Esophagus muscularis mucosa (tissue), 4 donors: Measurements from ENCODE around the gene PTPN14. TPM values are rescaled to one million over a fixed set of nuclear protein-coding genes. Genes with fewer than 3 reads are reported as not detected.

Experiments used
- DNase-seq: peaks from one replicate; pipeline ENCODE4 v3.0.0-alpha.2; 2017; ENCODE audit errors: extremely low spot score
- H3K27ac ChIP-seq, 4 donors: fragments of 200-600 bp; sonication (generic); replicated peaks in 1 of 4; 1 replicate in 3 of 4; 2 replicates in 1 of 4; pipeline ENCODE4 v1.5.1; 2016 to 2019; ENCODE audit warnings: mild to moderate bottlenecking in 1 of 4
- H3K27me3 ChIP-seq, 4 donors: fragments of 200-600 bp; sonication (generic); one replicate each; pipeline versions ENCODE4 v1.5.1 to v1.6.0; 2016 to 2019
- H3K36me3 ChIP-seq, 4 donors: fragments of 200-600 bp; sonication (generic); one replicate each; pipeline ENCODE4 v1.5.1; 2016 to 2019
- H3K4me1 ChIP-seq, 4 donors: fragments of 200-600 bp; sonication (generic); one replicate each; pipeline ENCODE4 v1.5.1; 2016 to 2019
- H3K4me3 ChIP-seq, 4 donors: fragments of 200-600 bp; sonication (generic); 1 replicate in 2 of 4; 2 replicates in 2 of 4; pipeline ENCODE4 v1.5.1; 2016 to 2019; ENCODE audit warnings: mild to moderate bottlenecking in 4 of 4, moderate library complexity in 1 of 4
- H3K9me3 ChIP-seq, 4 donors: fragments of 200-600 bp; sonication (generic); 1 replicate in 3 of 4; 2 replicates in 1 of 4; pipeline ENCODE4 v1.5.1; 2016 to 2019
- CTCF ChIP-seq, 3 experiments: fragments of 200-600 bp in 2 of 3; fragments of 450-650 bp in 1 of 3; sonication (generic) in 2 of 3; IDR thresholded peaks; one replicate each; pipeline ENCODE4 v1.5.1; 2017 to 2019; ENCODE audit warnings: antibody characterized with exemption in 3 of 3, mild to moderate bottlenecking in 2 of 3, moderate library complexity in 1 of 3
- EP300 ChIP-seq: sonication (generic); formaldehyde crosslinking; IDR thresholded peaks from one replicate; pipeline ENCODE4 v1.6.1; 2017; ENCODE audit warnings: antibody characterized with exemption
- POLR2A ChIP-seq: fragments of 450-650 bp; IDR thresholded peaks from one replicate; pipeline ENCODE4 v1.6.1; 2017; ENCODE audit warnings: antibody characterized with exemption, moderate library complexity, mild to moderate bottlenecking, low read depth
- POLR2AphosphoS5 ChIP-seq, 2 donors: sonication (generic); formaldehyde crosslinking; IDR thresholded peaks; one replicate each; pipeline ENCODE4 v1.6.1; 2017; ENCODE audit warnings: antibody characterized with exemption in 2 of 2
- WGBS: methylation state at CpG from one replicate; pipeline ENCODE4 v1.1.5; 2018; 5-methylcytosine and 5-hydroxymethylcytosine counted together
- intact Hi-C: fragments of 100-400 bp; cut with DNase I; formaldehyde crosslinking; loops from one replicate; pipeline ENCODE4 v1.15.1; 2023
- total RNA-seq, 4 donors: library from RNA; depleted of rRNA; stranded (reverse); fragments of >200 nt; gene quantifications; one replicate each; pipeline versions ENCODE4 v1.1.0 to v1.2.1, GENCODE V29; 2016

PTPN14 gene
- total RNA-seq, 4 donors from 2014 or later = 48.5 to 108 (median 69.1) TPM

- no peak for TF ChIP-seq EP300
- no peak for TF ChIP-seq CTCF (IDR thresholded peaks at IDR 0.05)
- TF ChIP-seq POLR2A = no peak
- no peak for TF ChIP-seq POLR2AphosphoS5 (IDR thresholded peaks at IDR 0.05)
- 87% methylated on average over 9 of the region's 9 CpGs for WGBS
- Histone ChIP-seq H3K27ac (no peak overlapping the region), H3K4me3 (no peak overlapping the region), H3K36me3 (peaks cover 7 to 21% (median 13%) of the 10 kb centered on the region in 4 donors), H3K27me3 (no peaks in the 10 kb centered on the region), H3K9me3 (no peaks in the 10 kb centered on the region), H3K4me1 (peaks cover 0 to 4% (median 3%) of the 10 kb centered on the region in 4 donors)
- intact Hi-C loops = no loop called here
- DNase-seq = no peak
Measured at GRCh38 chr1:214404571-214405213, 146.7 kb downstream of the PTPN14 start.

GRCh38 chr1:214404154-214404553 lies 147.2 kb downstream of the PTPN14 start:
- intact Hi-C loops = no loop called here
- no peak overlapping the region for H3K4me3 ChIP-seq
- no peaks in the 10 kb centered on the region for H3K27me3 ChIP-seq
- H3K27ac ChIP-seq = no peak overlapping the region
- H3K36me3 ChIP-seq = peaks cover 7 to 24% (median 14%) of the 10 kb centered on the region in 4 donors
- H3K9me3 ChIP-seq = no peaks in the 10 kb centered on the region
- WGBS = 77% methylated on average over 4 of the region's 4 CpGs
- no peak for TF ChIP-seq CTCF (IDR thresholded peaks at IDR 0.05)
- no peak for TF ChIP-seq POLR2A
- TF ChIP-seq POLR2AphosphoS5 (IDR thresholded peaks at IDR 0.05) = no peak
- no peak for TF ChIP-seq EP300
- no peak for DNase-seq
- H3K4me1 ChIP-seq = peaks cover 0 to 4% (median 3%) of the 10 kb centered on the region in 4 donors

- Histone ChIP-seq H3K9me3 (no peaks in the 10 kb centered on the region), H3K36me3 (peaks cover 7 to 30% (median 14%) of the 10 kb centered on the region in 4 donors), H3K27me3 (no peaks in the 10 kb centered on the region), H3K4me1 (peaks cover 0 to 4% (median 3%) of the 10 kb centered on the region in 4 donors), H3K27ac (peak overlapping the region in 1 of 4 donors; percentile 8), H3K4me3 (no peak overlapping the region)
- DNase-seq = no peak
- no peak for TF ChIP-seq POLR2A
- no peak for TF ChIP-seq CTCF (IDR thresholded peaks at IDR 0.05)
- TF ChIP-seq POLR2AphosphoS5 (IDR thresholded peaks at IDR 0.05) = no peak
- TF ChIP-seq EP300 = no peak
- WGBS = 80% methylated on average over 5 of the region's 5 CpGs
- intact Hi-C loops = no loop called here
Measured at GRCh38 chr1:214403431-214403830, 148.0 kb downstream of the PTPN14 start.

GRCh38 chr1:214402613-214403083 lies 148.8 kb downstream of the PTPN14 start:
- no peaks in the 10 kb centered on the region for H3K27me3 ChIP-seq
- 34% methylated on average over 3 of the region's 3 CpGs for WGBS
- H3K9me3 ChIP-seq = no peaks in the 10 kb centered on the region
- TF ChIP-seq POLR2AphosphoS5 (IDR thresholded peaks at IDR 0.05) = no peak
- no peak for TF ChIP-seq CTCF (IDR thresholded peaks at IDR 0.05)
- no peak for TF ChIP-seq POLR2A
- TF ChIP-seq EP300 = no peak
- no peak overlapping the region for H3K4me3 ChIP-seq
- intact Hi-C loops = no loop called here
- peaks cover 0 to 4% (median 3%) of the 10 kb centered on the region in 4 donors for H3K4me1 ChIP-seq
- no peak for DNase-seq
- H3K36me3 ChIP-seq = peaks cover 7 to 35% (median 14%) of the 10 kb centered on the region in 4 donors
- H3K27ac ChIP-seq = no peak overlapping the region
